Measurements from ENCODE around the gene CNPY1.

CNPY1 gene

DNA sequence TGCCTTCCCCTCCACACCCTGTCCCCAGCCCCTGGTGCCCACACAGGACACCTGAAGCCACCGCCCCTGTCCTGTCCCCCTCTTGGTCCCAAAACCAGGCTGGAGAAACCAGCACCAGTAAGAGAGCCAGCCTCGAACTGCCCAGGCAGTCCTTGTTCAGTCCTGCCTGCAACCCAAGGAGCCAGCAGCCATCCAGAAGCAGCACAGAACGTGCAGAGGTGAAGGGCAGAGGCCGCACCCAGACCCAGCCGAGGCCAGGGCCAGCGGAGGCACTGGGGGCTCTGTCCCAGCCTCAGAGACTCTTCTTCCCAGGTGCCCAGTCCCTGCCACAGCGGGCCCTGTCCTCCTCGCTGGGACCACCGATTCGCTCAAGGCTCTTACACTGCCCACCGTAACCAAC lies 23.3 kb upstream of the CNPY1 start:
- Histone ChIP-seq H3K4me3 (replicated peaks; ENCODE audit: insufficient read depth, low read length) (no peak overlapping the region), H3K27me3 (ENCODE audit: insufficient read depth, poor library complexity, severe bottlenecking) (no peaks in the 10 kb centered on the region), H3K27ac (replicated peaks) (no peak overlapping the region)
- no peak for DNase-seq (ENCODE audit: low read depth in 1 of 2, low spot score in 1 of 2)
- TF ChIP-seq, protein P1, sequence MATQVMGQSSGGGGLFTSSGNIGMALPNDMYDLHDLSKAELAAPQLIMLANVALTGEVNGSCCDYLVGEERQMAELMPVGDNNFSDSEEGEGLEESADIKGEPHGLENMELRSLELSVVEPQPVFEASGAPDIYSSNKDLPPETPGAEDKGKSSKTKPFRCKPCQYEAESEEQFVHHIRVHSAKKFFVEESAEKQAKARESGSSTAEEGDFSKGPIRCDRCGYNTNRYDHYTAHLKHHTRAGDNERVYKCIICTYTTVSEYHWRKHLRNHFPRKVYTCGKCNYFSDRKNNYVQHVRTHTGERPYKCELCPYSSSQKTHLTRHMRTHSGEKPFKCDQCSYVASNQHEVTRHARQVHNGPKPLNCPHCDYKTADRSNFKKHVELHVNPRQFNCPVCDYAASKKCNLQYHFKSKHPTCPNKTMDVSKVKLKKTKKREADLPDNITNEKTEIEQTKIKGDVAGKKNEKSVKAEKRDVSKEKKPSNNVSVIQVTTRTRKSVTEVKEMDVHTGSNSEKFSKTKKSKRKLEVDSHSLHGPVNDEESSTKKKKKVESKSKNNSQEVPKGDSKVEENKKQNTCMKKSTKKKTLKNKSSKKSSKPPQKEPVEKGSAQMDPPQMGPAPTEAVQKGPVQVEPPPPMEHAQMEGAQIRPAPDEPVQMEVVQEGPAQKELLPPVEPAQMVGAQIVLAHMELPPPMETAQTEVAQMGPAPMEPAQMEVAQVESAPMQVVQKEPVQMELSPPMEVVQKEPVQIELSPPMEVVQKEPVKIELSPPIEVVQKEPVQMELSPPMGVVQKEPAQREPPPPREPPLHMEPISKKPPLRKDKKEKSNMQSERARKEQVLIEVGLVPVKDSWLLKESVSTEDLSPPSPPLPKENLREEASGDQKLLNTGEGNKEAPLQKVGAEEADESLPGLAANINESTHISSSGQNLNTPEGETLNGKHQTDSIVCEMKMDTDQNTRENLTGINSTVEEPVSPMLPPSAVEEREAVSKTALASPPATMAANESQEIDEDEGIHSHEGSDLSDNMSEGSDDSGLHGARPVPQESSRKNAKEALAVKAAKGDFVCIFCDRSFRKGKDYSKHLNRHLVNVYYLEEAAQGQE (IDR thresholded peaks at IDR 0.05; ENCODE audit: insufficient replicate concordance, low read depth): no peak
- TF ChIP-seq SPI1 (IDR thresholded peaks at IDR 0.05; ENCODE audit: borderline replicate concordance, low read depth) (no peak), POLR2AphosphoS5 (IDR thresholded peaks at IDR 0.05; ENCODE audit: low read depth) (no peak), GABPA (IDR thresholded peaks at IDR 0.05; ENCODE audit: low read depth) (no peak)
- TF ChIP-seq, protein P2, sequence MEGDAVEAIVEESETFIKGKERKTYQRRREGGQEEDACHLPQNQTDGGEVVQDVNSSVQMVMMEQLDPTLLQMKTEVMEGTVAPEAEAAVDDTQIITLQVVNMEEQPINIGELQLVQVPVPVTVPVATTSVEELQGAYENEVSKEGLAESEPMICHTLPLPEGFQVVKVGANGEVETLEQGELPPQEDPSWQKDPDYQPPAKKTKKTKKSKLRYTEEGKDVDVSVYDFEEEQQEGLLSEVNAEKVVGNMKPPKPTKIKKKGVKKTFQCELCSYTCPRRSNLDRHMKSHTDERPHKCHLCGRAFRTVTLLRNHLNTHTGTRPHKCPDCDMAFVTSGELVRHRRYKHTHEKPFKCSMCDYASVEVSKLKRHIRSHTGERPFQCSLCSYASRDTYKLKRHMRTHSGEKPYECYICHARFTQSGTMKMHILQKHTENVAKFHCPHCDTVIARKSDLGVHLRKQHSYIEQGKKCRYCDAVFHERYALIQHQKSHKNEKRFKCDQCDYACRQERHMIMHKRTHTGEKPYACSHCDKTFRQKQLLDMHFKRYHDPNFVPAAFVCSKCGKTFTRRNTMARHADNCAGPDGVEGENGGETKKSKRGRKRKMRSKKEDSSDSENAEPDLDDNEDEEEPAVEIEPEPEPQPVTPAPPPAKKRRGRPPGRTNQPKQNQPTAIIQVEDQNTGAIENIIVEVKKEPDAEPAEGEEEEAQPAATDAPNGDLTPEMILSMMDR (IDR thresholded peaks at IDR 0.05; ENCODE audit: insufficient read depth, low read length): no peak

DNA sequence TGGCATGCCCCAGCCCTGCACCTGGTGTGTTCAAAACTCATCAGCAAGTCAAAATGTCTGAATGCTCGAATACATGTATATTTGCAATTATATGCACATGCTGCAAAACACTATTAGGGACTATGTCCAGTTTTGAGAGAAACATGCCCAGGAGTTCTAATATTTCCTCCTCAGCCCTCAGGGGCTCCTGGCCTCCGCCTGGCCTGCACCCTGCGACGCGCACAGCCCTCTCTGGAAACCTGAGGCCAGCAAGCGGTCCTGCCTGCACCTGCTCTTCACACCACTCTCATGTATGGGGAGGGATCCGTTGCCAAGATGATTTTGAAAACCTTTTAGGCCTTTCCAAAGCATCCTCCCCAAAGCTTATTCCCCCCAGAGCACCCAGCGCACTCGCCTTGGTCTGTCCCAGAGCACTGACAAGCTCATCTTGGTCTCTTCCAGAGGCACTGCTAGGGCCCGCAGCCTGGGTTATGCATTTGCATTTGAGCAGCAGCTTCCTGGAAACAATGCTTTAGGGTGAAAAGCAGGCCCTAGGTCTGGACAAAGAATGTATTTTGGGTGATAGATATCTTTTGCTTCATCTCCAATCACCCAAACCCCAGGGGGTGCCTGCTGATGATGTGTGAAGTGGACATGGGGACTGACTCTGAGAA lies 22.6 kb upstream of the CNPY1 start:
- Histone ChIP-seq H3K27me3 (ENCODE audit: insufficient read depth, poor library complexity, severe bottlenecking) (no peaks in the 10 kb centered on the region), H3K27ac (replicated peaks) (no peak overlapping the region), H3K4me3 (replicated peaks; ENCODE audit: insufficient read depth, low read length) (no peak overlapping the region)
- TF ChIP-seq GABPA (IDR thresholded peaks at IDR 0.05; ENCODE audit: low read depth) (no peak), POLR2AphosphoS5 (IDR thresholded peaks at IDR 0.05; ENCODE audit: low read depth) (no peak), SPI1 (IDR thresholded peaks at IDR 0.05; ENCODE audit: borderline replicate concordance, low read depth) (no peak)
- TF ChIP-seq, protein P1 (IDR thresholded peaks at IDR 0.05; ENCODE audit: insufficient replicate concordance, low read depth): no peak
- TF ChIP-seq, protein P2 (IDR thresholded peaks at IDR 0.05; ENCODE audit: insufficient read depth, low read length): no peak
- DNase-seq (ENCODE audit: low read depth in 1 of 2, low spot score in 1 of 2): no peak

DNA sequence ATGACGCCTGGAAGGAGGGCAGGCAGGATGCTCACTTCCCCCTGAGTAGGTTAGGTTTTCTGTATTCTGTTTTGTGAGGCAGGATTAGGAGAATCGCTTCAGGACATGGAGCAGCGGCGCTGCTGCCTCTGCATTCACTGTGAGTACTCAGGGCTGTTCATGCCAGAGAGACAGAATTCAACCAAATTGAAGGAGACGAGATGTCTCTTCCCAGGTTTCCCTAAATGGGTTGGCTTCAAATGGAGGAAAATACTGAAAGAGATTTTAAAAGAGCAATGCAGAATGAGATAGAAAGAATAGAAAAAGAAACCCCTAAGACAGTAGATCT lies 21.9 kb upstream of the CNPY1 start:
- TF ChIP-seq, protein P2 (IDR thresholded peaks at IDR 0.05; ENCODE audit: insufficient read depth, low read length): no peak
- TF ChIP-seq SPI1 (IDR thresholded peaks at IDR 0.05; ENCODE audit: borderline replicate concordance, low read depth) (no peak), POLR2AphosphoS5 (IDR thresholded peaks at IDR 0.05; ENCODE audit: low read depth) (no peak), GABPA (IDR thresholded peaks at IDR 0.05; ENCODE audit: low read depth) (no peak)
- TF ChIP-seq, protein P1 (IDR thresholded peaks at IDR 0.05; ENCODE audit: insufficient replicate concordance, low read depth): no peak
- no peak overlapping the region for H3K27ac ChIP-seq (replicated peaks)
- H3K27me3 ChIP-seq (ENCODE audit: insufficient read depth, poor library complexity, severe bottlenecking): no peaks in the 10 kb centered on the region
- no peak for DNase-seq (ENCODE audit: low read depth in 1 of 2, low spot score in 1 of 2)
- no peak overlapping the region for H3K4me3 ChIP-seq (replicated peaks; ENCODE audit: insufficient read depth, low read length)
